Pulmonary artery endothelial cell (primary cell): ENCODE measurements around the gene PCDHGB7. TPM values are rescaled to one million over a fixed set of nuclear protein-coding genes. Genes with fewer than 3 reads are reported as not detected.
"Not testable (repeated sequence)": the region's sequence is repeated elsewhere in the genome, so short reads cannot be mapped to it uniquely, and the experiment has no call there.

Experiments used
- DNase-seq: peaks from one replicate; pipeline ENCODE4 v3.0.0-alpha.2; 2011; ENCODE audit warnings: low read depth, low spot score
- total RNA-seq: library from RNA; depleted of rRNA; stranded (reverse); fragments of >200 nt; gene quantifications from 2 replicates; pipeline ENCODE4 v1.2.3, GENCODE V29; 2014

The PCDHGB7 gene
- 4.8 and 6.1 TPM in 2 replicates for total RNA-seq

DNA sequence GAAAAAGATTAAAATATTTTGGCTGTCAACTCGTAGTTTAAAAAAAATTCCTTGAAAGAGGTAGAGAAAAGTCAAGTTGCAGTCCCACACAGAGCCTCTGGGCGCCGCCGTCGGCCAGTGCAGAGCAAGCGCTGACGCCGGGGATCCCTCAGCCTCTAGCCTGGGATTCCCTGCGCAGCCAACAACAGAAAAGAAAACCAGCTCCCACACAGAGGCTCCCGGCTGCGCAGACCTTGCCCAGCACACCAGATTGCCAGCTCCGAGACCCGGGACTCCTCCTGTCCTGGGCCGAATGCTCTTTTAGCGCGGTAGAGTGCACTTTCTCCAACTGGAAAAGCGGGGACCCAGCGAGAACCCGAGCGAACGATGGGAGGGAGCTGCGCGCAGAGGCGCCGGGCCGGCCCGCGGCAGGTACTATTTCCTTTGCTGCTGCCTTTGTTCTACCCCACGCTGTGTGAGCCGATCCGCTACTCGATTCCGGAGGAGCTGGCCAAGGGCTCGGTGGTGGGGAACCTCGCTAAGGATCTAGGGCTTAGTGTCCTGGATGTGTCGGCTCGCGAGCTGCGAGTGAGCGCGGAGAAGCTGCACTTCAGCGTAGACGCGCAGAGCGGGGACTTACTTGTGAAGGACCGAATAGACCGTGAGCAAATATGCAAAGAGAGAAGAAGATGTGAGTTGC is at the start of gene PCDHGB7:
PCDHGB7 (plus strand) TSS at position 184 of the 679 bp plus-strand sequence; CDS start at position 367, 183 bp downstream.
- DNase-seq: peak; percentile 57

DNA sequence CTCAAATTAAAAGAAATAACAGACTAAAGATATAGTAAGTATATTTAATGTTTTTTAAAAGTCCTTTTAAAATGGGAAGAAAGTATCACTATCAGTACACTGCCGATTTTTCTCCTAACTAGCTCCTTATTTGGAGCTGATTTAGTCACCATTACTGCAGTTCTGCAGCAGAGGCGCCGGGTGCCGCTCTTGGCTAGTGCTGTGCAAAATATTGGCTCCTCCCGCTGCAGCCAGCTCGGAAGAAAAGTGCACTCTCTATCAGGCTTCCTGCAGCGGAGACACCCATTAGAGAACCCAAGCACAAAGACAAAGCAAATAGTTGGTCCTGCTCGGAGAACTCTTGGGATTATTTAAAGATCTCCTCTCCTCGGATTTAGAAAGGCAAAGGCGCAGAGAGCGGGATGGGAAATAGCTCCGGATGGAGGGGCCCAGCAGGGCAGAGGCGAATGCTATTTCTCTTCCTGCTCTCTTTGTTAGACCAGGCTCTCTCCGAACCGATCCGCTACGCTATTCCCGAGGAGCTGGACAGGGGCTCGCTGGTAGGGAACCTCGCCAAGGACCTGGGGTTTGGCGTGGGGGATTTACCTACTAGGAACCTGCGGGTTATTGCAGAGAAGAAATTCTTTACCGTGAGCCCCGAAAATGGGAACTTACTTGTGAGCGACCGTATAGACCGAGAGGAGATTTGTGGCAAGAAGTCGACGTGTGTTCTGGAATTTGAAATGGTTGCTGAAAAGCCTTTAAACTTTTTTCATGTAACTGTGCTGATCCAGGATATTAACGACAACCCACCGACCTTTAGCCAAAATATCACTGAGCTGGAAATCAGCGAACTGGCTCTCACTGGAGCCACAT is 47.3 kb upstream of the PCDHGB7 start, which contains the start of gene PCDHGB3:
PCDHGB3 (plus strand) TSS at position 249 of the 855 bp plus-strand sequence; CDS start at position 402, 153 bp downstream.
- DNase-seq: no peak

DNA sequence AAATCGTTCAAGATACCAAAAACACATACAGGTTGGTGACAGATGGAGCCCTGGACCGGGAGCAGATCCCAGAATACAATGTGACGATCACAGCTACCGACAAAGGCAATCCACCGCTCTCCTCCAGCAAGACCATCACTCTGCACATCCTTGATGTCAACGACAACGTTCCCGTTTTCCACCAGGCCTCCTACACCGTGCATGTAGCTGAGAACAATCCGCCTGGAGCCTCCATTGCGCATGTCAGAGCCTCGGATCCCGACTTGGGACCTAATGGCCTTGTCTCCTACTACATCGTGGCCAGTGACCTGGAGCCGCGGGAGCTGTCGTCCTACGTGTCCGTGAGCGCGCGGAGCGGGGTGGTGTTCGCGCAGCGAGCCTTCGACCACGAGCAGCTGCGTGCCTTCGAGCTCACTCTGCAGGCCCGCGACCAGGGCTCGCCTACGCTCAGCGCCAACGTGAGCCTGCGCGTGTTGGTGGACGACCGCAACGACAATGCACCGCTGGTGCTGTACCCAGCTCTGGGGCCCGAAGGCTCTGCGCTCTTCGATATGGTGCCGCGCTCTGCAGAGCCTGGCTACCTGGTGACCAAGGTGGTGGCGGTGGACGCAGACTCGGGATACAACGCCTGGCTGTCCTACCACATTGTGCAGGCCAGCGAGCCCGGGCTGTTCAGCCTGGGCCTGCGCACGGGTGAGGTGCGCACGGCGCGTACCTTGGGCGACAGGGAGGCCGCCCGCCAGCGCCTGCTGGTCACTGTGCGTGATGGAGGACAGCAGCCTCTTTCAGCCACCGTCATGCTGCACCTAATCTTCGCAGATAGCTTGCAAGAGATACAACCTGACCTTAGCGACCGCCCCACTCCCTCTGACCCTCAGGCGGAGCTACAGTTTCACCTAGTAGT is 45.7 kb upstream of the PCDHGB7 start:
- DNase-seq: no peak

DNA sequence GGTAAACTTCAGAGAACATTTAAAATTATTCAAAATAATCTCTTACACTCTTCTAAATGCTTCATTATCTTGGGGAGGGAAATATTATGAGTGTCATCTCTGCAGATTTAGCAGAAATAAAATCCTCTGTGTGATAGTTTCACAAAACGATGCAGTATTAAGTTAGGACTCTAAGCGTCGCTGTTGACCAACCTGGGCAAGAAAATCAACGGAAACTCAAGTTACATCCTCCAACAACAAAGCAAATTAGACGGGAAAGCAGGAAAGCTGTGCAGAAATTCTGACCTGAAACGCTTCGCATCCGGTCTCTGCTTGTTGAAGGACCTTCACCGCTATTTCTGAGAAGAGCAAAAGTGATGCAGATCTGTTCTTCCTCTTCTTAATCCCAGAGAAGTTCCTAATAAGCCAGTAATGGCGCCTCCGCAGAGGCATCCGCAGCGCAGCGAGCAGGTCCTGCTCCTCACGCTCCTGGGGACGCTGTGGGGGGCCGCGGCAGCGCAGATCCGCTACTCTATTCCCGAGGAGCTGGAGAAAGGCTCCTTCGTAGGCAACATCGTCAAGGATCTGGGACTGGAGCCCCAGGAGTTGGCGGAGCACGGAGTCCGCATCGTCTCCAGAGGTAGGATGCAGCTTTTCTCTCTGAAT is 43.7 kb upstream of the PCDHGB7 start, which contains the start of gene PCDHGA6:
PCDHGA6 (plus strand) TSS at position 219 of the 645 bp plus-strand sequence; CDS start at position 412, 193 bp downstream.
- DNase-seq: no peak

DNA sequence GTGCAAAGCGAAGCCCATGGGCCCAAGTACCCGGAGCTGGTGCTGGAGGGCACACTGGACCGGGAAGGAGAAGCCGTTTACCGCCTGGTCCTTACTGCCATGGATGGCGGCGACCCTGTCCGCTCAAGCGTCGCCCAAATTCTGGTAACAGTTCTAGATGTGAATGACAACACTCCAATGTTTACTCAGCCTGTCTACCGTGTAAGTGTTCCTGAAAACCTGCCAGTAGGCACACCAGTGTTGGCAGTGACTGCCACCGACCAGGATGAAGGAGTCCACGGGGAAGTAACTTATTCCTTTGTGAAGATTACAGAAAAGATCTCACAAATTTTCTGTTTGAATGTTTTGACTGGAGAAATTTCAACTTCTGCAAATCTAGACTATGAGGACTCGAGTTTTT is 42.9 kb upstream of the PCDHGB7 start:
- no peak for DNase-seq

DNA sequence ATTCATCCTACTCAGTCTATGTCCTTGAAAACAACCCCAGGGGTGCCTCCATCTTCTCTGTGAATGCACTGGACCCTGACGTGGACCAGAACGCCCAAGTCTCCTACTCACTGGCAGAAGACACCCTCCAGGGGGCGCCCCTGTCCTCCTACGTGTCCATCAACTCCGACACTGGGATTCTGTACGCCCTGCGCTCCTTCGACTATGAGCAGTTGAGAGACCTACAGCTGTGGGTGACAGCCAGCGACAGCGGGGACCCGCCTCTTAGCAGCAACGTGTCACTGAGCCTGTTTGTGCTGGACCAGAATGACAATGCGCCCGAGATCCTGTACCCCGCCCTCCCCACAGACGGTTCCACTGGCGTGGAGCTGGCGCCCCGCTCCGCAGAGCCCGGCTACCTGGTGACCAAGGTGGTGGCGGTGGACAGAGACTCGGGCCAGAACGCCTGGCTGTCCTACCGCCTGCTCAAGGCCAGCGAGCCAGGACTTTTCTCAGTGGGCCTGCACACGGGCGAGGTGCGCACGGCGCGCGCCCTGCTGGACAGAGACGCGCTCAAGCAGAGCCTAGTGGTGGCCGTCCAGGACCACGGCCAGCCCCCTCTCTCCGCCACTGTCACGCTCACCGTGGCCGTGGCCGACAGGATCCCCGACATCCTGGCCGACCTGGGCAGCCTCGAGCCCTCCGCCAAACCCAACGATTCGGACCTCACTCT is 41.9 kb upstream of the PCDHGB7 start:
- not testable (repeated sequence) for DNase-seq

DNA sequence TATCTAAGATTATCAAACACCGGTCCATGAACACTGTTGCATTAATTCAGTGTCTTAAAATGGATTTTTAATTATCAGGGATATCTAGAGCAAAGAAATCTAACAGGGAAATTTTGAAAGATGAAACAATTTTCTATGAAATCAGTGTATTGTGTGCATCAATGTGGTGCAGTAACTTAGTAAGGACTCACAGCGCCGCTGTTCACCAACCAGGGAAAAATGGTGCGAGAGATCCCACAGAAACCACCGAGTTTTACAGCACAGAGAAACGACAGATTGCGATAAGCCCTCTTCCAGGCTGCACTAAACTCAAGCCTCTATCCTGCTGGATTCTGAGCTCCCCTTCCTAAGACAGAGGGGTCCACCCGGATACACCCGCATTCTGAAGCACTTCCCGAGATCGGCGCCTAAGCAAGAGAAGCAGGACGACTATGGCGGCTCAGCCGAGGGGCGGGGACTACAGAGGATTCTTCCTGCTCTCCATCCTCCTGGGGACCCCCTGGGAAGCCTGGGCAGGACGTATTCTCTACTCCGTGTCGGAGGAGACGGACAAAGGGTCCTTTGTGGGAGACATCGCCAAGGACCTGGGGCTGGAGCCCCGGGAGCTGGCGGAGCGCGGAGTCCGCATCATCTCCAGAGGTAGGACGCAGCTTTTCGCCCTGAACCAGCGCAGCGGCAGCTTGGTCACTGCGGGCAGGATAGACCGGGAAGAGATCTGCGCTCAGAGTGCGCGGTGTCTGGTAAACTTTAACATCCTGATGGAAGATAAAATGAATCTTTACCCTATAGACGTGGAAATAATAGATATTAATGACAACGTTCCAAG is 34.8 kb upstream of the PCDHGB7 start, which contains the start of gene PCDHGA7:
PCDHGA7 (plus strand) TSS at position 274 of the 826 bp plus-strand sequence; CDS start at position 432, 158 bp downstream.
- DNase-seq: no peak

DNA sequence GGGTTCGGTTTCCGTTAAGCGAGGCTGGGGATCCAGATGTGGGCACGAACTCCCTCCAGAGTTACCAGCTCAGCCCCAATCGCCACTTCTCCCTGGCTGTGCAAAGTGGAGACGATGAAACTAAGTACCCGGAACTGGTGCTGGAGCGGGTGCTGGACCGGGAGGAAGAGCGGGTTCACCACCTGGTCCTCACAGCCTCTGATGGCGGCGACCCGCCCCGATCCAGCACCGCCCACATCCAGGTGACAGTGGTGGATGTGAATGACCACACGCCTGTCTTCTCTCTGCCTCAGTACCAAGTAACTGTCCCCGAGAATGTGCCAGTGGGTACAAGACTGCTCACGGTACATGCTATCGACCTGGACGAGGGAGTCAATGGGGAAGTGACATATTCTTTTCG is 34.1 kb upstream of the PCDHGB7 start:
- no peak for DNase-seq

DNA sequence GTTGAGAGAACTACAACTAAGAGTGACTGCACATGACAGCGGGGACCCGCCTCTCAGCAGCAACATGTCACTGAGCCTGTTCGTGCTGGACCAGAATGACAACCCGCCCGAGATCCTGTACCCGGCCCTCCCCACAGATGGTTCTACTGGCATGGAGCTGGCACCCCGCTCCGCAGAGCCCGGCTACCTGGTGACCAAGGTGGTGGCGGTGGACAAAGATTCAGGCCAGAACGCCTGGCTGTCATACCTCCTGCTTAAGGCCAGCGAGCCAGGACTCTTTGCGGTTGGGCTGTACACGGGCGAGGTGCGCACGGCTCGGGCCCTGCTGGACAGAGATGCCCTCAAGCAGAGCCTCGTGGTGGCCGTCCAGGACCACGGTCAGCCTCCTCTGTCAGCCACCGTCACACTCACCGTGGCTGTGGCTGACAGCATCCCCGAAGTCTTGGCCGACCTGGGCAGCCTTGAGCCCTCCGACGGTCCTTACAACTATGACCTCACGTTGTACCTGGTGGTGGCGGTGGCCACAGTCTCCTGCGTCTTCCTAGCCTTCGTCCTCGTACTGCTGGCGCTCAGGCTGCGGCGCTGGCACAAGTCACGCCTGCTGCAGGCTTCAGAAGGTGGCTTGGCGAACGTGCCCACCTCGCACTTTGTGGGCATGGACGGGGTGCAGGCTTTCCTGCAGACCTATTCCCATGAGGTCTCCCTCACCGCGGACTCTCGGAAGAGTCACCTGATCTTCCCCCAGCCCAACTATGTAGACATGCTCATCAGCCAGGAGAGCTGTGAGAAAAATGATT is 32.8 kb upstream of the PCDHGB7 start:
- DNase-seq: no peak

DNA sequence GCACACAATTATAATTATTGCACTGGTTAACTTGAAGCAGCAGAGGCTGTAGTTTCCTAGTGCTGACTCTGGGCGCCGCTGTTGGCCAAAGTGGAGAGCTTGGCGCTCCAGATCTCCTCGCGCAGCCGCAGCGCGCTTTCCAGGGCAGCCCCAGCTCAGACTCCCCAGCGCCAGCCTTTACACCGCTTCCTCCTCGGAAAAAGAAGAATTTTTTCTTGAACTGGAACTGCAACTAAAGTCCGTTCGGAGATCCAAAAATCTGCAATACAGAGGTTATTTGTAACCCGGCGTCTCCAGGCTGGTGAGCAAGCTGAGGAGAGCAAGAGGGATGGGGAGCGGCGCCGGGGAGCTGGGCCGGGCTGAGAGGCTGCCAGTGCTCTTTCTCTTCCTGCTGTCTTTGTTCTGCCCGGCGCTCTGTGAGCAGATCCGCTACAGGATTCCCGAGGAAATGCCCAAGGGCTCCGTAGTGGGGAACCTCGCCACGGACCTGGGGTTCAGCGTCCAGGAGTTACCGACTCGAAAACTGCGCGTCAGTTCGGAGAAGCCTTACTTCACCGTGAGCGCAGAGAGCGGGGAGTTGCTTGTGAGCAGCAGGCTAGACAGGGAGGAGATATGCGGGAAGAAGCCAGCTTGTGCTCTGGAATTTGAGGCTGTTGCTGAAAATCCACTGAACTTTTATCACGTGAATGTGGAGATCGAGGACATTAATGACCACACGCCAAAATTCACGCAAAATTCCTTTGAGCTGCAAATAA is 29.7 kb upstream of the PCDHGB7 start, which contains the start of gene PCDHGB4:
PCDHGB4 (plus strand) TSS at position 142 of the 755 bp plus-strand sequence; CDS start at position 329, 187 bp downstream.
- DNase-seq: not testable (repeated sequence)

DNA sequence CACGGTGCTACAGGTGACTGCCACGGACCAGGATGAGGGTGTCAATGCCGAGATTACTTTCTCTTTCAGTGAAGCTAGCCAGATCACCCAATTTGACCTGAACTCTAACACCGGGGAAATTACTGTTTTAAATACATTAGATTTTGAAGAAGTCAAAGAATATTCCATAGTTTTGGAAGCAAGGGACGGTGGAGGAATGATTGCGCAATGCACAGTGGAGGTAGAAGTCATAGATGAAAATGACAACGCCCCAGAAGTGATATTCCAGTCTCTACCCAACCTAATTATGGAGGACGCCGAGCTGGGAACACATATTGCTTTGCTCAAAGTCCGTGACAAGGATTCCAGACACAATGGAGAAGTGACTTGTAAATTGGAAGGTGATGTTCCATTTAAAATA is 28.8 kb upstream of the PCDHGB7 start:
- no peak for DNase-seq

DNA sequence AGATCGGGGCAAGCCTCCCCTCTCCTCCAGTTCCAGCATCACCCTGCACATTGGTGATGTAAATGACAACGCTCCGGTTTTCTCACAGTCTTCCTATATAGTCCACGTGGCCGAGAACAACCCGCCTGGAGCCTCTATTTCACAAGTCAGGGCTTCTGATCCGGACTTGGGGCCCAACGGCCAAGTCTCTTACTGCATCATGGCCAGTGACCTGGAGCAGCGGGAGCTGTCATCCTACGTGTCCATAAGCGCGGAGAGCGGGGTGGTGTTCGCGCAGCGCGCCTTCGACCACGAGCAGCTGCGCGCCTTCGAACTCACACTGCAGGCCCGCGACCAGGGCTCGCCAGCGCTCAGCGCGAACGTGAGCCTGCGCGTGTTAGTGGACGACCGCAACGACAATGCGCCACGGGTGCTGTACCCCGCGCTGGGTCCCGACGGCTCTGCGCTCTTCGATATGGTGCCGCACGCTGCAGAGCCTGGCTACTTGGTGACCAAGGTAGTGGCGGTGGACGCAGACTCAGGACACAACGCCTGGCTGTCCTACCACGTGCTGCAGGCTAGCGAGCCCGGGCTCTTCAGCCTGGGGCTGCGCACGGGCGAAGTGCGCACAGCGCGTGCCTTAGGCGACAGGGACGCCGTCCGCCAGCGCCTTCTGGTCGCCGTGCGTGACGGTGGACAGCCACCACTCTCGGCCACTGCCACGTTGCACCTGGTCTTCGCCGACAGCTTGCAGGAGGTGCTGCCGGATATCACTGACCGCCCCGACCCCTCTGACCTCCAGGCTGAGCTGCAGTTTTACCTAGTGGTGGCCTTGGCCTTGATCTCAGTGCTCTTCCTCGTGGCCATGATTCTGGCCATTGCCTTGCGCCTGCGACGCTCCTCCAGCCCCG is 28.1 kb upstream of the PCDHGB7 start:
- DNase-seq: no peak

DNA sequence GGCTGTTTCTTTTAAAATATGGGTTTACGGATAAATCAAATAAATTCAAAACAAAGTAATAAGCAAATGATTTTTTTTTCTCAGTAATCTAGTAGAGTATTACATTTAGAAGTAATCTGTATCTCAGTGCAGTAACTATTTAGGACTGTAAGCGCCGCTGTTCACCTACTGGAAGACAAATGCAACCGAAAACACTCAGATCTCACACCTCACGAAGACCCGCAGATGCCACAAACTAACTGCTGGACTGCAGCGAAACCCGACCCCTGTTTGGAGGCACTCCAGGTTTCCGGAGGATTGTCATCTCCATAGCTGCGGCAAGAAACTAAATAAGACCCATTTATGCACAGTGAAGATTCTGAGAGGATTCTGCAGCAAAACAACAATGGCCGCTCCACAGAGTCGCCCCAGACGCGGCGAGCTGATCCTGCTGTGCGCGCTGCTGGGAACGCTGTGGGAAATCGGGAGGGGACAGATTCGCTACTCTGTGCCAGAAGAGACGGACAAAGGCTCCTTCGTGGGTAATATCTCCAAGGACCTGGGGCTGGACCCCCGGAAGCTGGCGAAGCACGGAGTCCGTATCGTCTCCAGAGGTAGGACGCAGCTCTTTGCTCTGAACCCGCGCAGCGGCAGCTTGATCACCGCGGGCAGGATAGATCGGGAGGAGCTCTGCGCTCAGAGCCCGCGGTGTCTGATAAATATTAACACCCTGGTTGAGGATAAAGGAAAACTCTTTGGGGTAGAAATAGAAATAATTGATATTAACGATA is 24.9 kb upstream of the PCDHGB7 start, which contains the start of gene PCDHGA8:
PCDHGA8 (plus strand) TSS at position 205 of the 770 bp plus-strand sequence; CDS start at position 386, 181 bp downstream.
- DNase-seq: no peak

DNA sequence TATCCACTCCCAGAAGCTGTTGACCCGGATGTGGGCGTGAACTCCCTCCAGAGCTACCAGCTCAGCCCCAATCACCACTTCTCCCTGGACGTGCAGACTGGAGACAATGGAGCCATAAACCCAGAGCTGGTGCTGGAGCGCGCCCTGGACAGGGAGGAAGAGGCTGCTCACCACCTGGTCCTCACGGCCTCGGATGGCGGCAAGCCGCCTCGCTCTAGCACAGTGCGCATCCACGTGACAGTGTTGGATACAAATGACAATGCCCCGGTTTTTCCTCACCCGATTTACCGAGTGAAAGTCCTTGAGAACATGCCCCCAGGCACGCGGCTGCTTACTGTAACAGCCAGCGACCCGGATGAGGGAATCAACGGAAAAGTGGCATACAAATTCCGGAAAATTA is 24.2 kb upstream of the PCDHGB7 start:
- DNase-seq: no peak

DNA sequence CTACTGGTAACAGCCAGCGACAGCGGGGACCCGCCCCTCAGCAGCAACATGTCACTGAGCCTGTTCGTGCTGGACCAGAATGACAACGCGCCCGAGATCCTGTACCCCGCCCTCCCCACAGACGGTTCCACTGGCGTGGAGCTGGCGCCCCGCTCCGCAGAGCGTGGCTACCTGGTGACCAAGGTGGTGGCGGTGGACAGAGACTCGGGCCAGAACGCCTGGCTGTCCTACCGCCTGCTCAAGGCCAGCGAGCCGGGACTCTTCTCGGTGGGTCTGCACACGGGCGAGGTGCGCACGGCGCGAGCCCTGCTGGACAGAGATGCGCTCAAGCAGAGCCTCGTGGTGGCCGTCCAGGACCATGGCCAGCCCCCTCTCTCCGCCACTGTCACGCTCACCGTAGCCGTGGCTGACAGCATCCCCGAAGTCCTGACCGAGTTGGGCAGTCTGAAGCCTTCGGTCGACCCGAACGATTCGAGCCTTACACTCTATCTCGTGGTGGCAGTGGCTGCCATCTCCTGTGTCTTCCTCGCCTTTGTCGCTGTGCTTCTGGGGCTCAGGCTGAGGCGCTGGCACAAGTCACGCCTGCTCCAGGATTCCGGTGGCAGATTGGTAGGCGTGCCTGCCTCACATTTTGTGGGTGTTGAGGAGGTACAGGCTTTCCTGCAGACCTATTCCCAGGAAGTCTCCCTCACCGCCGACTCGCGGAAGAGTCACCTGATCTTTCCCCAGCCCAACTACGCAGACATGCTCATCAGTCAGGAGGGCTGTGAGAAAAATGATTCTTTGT is 22.9 kb upstream of the PCDHGB7 start:
- not testable (repeated sequence) for DNase-seq
